ENCODE data around the gene JAKMIP1. TPM values are rescaled to one million over a fixed set of nuclear protein-coding genes. Genes with fewer than 3 reads are reported as not detected.

The JAKMIP1 gene
- total RNA-seq, 1 experiment from 2014 or later: not detected

GRCh38 chr4:6085028-6085690 lies 115.2 kb downstream of the JAKMIP1 start:
- intact Hi-C loops (cut with micrococcal nuclease): no loop called here
- Mint-ChIP-seq H3K27me3 (ENCODE audit: insufficient read depth, unreplicated experiment) (no peaks in the 10 kb centered on the region), H3K4me3 (ENCODE audit: unreplicated experiment) (no peak overlapping the region), H3K4me1 (ENCODE audit: insufficient read depth, unreplicated experiment) (no peaks in the 10 kb centered on the region), H3K36me3 (ENCODE audit: insufficient read depth, unreplicated experiment) (no peaks in the 10 kb centered on the region), H3K27ac (ENCODE audit: low read depth, unreplicated experiment) (no peak overlapping the region), H3K9me3 (ENCODE audit: unreplicated experiment) (peaks cover 20% of the 10 kb centered on the region)
- BruUV-seq (replicated peaks): no TSS peak
- CTCF ChIA-PET: interaction anchor here (0.6 to 1.0 kb wide), 4 partner anchors 12 to 461 kb away, joined by 3 read pairs; no protein-coding TSS in a partner anchor
- no peak for DNase-seq (ENCODE audit: unreplicated experiment)
- no peak for TF ChIP-seq CTCF (IDR thresholded peaks at IDR 0.05; ENCODE audit: unreplicated experiment)
- POLR2A ChIA-PET: no interaction called here

- no peak overlapping the region for H3K27ac Mint-ChIP-seq (ENCODE audit: low read depth, unreplicated experiment)
- H3K9me3 Mint-ChIP-seq (ENCODE audit: unreplicated experiment): peaks cover 20% of the 10 kb centered on the region
- intact Hi-C loops (cut with micrococcal nuclease): no loop called here
- DNase-seq (ENCODE audit: unreplicated experiment): no peak
- no peaks in the 10 kb centered on the region for H3K27me3 Mint-ChIP-seq (ENCODE audit: insufficient read depth, unreplicated experiment)
- CTCF ChIA-PET: interaction anchor here (0.6 to 2.2 kb wide), 3 partner anchors 8 to 328 kb away, joined by 3 to 8 read pairs (median 4); no protein-coding TSS in a partner anchor
- H3K4me1 Mint-ChIP-seq (ENCODE audit: insufficient read depth, unreplicated experiment): no peaks in the 10 kb centered on the region
- no TSS peak for BruUV-seq (replicated peaks)
- POLR2A ChIA-PET: no interaction called here
- no peak overlapping the region for H3K4me3 Mint-ChIP-seq (ENCODE audit: unreplicated experiment)
- no peak for TF ChIP-seq CTCF (IDR thresholded peaks at IDR 0.05; ENCODE audit: unreplicated experiment)
- H3K36me3 Mint-ChIP-seq (ENCODE audit: insufficient read depth, unreplicated experiment): no peaks in the 10 kb centered on the region
Measured at GRCh38 chr4:6079965-6080364, 120.4 kb downstream of the JAKMIP1 start.

- no peak for TF ChIP-seq CTCF (IDR thresholded peaks at IDR 0.05; ENCODE audit: unreplicated experiment)
- no TSS peak for BruUV-seq (replicated peaks)
- Mint-ChIP-seq H3K27me3 (ENCODE audit: insufficient read depth, unreplicated experiment) (no peaks in the 10 kb centered on the region), H3K27ac (ENCODE audit: low read depth, unreplicated experiment) (no peak overlapping the region), H3K4me3 (ENCODE audit: unreplicated experiment) (no peak overlapping the region), H3K4me1 (ENCODE audit: insufficient read depth, unreplicated experiment) (no peaks in the 10 kb centered on the region), H3K9me3 (ENCODE audit: unreplicated experiment) (peaks cover 13% of the 10 kb centered on the region), H3K36me3 (ENCODE audit: insufficient read depth, unreplicated experiment) (no peaks in the 10 kb centered on the region)
- intact Hi-C loops (cut with micrococcal nuclease): no loop called here
- POLR2A ChIA-PET: no interaction called here
- DNase-seq (ENCODE audit: unreplicated experiment): no peak
- CTCF ChIA-PET: interaction anchor here (0.7 to 2.2 kb wide), 3 partner anchors 8 to 413 kb away, joined by 3 to 8 read pairs (median 4); no protein-coding TSS in a partner anchor
Measured at GRCh38 chr4:6078560-6078959, 121.8 kb downstream of the JAKMIP1 start.

GRCh38 chr4:6076391-6076790 lies 124.0 kb downstream of the JAKMIP1 start:
- no peak for DNase-seq (ENCODE audit: unreplicated experiment)
- H3K27me3 Mint-ChIP-seq (ENCODE audit: insufficient read depth, unreplicated experiment): no peaks in the 10 kb centered on the region
- no peaks in the 10 kb centered on the region for H3K36me3 Mint-ChIP-seq (ENCODE audit: insufficient read depth, unreplicated experiment)
- H3K4me3 Mint-ChIP-seq (ENCODE audit: unreplicated experiment): no peak overlapping the region
- no TSS peak for BruUV-seq (replicated peaks)
- no peak overlapping the region for H3K27ac Mint-ChIP-seq (ENCODE audit: low read depth, unreplicated experiment)
- no peaks in the 10 kb centered on the region for H3K4me1 Mint-ChIP-seq (ENCODE audit: insufficient read depth, unreplicated experiment)
- no peak for TF ChIP-seq CTCF (IDR thresholded peaks at IDR 0.05; ENCODE audit: unreplicated experiment)
- intact Hi-C loops (cut with micrococcal nuclease): no loop called here
- H3K9me3 Mint-ChIP-seq (ENCODE audit: unreplicated experiment): peaks cover 13% of the 10 kb centered on the region
- POLR2A ChIA-PET: no interaction called here
- CTCF ChIA-PET: no interaction called here
